Glomerular visceral epithelial cell (primary cell): ENCODE measurements around the gene CALML4.

Source experiments
- DNase-seq: peaks from one replicate; pipeline ENCODE4 v3.0.0-alpha.2; 2016; ENCODE audit errors: extremely low spot score

CALML4 gene

GRCh38 chr15:68145706-68146105 lies 59.4 kb downstream of the CALML4 start:
- no peak for DNase-seq

DNA sequence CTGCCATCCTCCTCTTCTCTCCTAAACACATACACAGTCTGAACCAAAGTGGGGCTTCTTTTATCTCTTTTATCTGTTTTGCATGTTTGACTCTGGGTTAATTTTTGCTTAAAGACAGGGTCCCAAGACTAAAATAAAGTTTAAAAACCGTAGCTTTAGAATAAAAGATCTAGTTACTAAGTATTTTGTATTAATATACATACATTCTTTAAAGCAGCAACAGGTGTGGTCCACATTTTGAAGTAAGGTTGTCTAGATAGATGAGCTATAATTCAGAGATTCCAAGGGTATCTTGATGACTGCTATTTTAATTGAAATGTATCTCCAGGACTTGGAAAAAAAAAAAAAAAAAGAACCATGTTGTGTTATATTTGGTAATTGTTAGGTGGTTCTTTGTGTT lies 61.3 kb downstream of the CALML4 start:
- no peak for DNase-seq

DNA sequence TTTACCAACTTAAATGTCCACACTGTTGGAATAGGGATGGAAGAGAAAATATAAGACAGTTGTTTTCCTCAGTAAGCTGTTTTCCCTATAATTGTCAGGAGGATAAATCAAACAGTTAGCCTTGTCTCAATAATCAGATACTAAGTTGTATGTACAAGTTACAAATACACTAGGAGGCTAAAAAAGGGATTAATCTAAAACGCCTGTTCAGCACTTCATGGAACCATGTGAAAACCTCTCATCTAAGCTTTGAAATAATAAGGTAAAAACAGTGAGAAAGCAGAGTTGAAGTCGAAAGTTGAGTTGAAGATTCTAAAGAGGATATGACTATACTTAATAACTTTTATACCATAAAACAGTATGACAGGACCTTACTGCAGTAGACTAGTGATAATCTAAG lies 62.0 kb downstream of the CALML4 start:
- DNase-seq = no peak
